Mucosa of gallbladder (tissue), 1 donor: ENCODE measurements around the gene SMIM36. TPM values are rescaled to one million over a fixed set of nuclear protein-coding genes. Genes with fewer than 3 reads are reported as not detected.
"Not testable (repeated sequence)": the region's sequence is repeated elsewhere in the genome, so short reads cannot be mapped to it uniquely, and the experiment has no call there.

Experiments used
- DNase-seq: peaks from one replicate; pipeline ENCODE4 v3.0.0-alpha.2; 2020; ENCODE audit warnings: low spot score
- total RNA-seq: library from RNA; stranded (reverse); gene quantifications from one replicate; pipeline ENCODE4 v1.2.1, GENCODE V29; 2021
- donor health status: DM: no; HTN: no; CAD: no.

The SMIM36 gene
- total RNA-seq, 1 donor from 2014 or later: not detected

- peak; percentile 51 for DNase-seq
Observed at GRCh38 chr17:55433629-55434422, 77.4 kb downstream of the SMIM36 start.

DNA sequence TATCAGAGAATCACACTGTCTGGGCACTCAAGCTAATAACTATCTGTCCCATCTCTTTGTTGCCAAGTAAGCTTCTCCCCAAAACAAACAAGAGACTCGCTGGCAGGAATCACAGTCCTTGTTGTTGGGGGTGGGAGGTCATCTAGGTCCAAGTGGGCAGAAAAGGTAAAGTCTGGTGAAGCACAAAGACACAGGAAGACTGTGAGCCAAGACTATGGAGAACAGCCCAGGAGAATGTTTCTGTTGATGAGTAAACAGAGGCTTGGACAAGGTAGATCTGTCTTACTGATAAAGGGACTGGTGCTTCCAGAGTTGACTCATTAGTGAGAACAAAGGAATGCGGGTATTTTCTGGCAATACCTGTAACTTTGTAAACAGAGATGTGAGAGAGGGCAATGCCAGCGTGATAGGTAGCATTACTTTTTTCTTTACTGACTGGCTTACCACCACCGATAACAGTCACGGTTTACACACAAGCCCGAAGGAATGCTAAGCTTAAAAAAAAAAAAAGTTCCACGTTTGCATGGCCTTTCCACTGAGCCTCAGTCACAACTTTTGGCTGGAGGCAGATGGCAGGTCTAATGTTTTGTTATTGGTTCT lies 78.1 kb downstream of the SMIM36 start:
- peak; percentile 67 for DNase-seq

GRCh38 chr17:55432358-55433028 lies 78.8 kb downstream of the SMIM36 start:
- no peak for DNase-seq

DNA sequence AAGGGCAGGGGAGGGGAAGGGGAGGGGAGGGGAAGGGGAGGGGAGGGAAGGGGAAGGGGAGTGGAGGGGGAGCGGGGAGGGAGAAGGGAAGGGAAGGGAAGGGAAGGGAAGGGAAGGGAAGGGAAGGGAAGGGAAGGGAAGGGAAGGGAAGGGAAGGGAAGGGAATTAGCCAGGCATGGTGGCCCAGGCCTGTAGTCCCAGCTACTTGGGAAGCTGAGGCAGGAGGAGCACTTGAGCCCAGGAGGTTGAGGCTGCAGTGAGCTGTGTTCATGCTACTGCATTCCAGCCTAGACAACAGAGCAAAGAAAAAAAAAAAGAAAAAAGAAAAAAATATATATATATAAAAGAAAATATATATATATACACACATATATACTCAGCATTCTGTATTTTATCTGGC lies 79.3 kb downstream of the SMIM36 start:
- not testable (repeated sequence) for DNase-seq

DNA sequence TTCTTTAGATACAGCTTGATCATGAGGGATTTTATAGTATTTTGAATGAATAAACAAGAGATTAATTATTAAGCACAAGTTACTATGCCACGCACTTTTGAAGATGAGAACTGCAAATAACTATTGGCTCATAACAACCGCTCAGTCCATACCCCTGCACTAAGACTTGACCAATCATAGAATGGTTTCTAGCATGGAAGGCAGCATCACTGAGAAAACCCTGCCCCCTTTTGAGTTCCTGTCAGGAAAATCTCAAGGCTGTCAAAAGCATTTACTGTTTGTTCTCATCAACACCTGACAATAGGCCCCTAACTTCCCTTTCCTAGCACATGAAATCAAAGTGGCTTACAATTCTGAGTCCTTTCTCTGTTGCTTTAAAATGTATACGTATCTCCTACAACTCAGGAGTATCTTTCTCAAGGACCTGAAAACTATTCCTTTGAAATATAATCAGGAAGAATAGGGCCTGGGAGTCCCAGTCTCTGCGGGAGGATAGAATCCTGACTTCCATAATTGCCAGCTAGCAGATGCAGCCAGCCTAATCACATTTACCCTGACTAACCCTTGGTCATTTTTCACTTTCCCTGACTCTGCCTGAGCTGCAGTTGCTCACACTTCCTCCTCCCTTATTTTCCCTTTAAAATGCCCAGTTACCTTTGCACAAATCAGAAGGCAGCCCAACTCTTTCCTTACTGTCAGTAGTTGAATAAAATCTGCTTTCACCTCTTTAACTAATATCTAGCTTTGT lies 80.5 kb downstream of the SMIM36 start:
- DNase-seq: no peak

DNA sequence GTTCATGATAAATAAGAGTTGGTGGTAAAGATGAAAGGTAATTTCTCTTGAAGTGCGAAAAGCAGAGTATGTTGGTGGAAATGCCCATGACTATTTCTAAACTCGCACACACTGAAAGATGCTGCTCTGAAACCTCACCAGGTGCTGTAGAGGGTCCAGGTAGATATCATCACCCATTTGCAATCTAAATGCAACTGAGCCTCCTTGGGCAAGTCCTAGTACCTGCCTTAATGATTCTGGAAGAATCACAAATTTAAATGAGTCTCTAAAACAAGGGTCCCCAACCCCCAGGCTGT lies 83.7 kb downstream of the SMIM36 start:
- no peak for DNase-seq

- DNase-seq: no peak
Observed at GRCh38 chr17:55426851-55427586, 84.2 kb downstream of the SMIM36 start.

GRCh38 chr17:55424893-55425540 lies 86.2 kb downstream of the SMIM36 start:
- no peak for DNase-seq

DNA sequence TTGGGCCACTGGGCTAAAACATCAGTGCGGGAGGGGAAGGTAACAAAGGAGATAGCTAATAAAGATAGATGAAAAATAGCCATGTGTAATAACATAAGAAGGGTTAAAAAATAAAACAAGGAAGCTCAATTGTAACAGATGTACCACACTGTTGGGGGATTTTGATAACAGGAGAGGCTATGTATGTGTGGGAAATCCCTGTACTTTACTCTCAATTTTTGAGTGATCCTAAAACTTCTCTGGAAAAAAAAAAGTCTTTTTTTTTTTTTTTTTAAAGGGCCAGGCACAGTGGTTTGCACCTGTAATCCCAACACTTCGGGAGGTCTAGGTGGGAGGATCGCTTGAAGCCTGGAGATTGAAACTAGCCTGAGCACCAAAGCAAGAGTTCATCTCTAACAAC lies 87.7 kb downstream of the SMIM36 start:
- DNase-seq: no peak

- DNase-seq: not testable (repeated sequence)
Observed at GRCh38 chr17:55422828-55423164, 88.5 kb downstream of the SMIM36 start.

DNA sequence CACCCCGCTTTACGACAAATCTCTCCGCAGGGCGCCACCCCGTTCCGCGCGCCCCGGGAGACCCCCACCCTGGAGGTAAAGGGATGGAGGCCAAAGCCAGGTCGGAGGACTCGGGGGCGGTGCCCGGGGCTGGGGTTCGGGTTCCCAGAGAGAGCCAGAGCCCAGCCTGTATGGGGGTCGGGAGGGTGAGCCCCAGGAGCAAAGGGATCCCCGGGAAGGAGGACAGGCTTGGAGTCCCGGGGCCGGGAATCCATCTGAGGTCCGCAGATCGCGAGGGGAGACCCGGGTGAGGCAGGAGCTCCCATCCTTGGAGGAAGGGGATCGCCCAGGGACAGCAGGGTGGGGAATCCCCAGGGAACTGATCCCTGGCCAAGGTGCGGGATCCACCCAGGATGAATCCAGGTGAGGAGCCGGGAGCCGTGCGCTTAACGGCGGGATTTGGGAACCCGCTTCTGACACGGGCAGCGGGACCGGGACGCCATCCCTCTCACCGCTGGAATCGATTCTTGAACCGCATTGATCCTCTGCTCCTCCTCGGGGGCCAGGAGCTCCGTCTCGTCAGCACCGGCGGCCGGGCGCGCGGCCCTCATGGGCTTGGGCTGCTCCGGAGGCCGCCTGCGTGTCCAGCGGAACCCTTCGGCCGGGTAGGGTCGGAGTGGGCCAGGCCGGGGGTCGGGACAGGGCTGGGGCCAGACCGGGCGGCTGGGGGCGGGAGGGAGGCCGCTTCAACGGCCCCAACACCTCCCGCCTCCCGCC lies 89.9 kb downstream of the SMIM36 start, which contains the start of gene MMD:
Gene MMD (minus strand): TSS at position 657 of the 756 bp plus-strand sequence. CDS start 140 bp downstream, at position 517.
- no peak for DNase-seq

GRCh38 chr17:55420776-55421178 lies 90.5 kb downstream of the SMIM36 start:
- DNase-seq: peak; percentile 33

- DNase-seq: no peak
Observed at GRCh38 chr17:55420067-55420775, 91.0 kb downstream of the SMIM36 start.

GRCh38 chr17:55418369-55419268 lies 92.6 kb downstream of the SMIM36 start:
- DNase-seq: no peak

DNA sequence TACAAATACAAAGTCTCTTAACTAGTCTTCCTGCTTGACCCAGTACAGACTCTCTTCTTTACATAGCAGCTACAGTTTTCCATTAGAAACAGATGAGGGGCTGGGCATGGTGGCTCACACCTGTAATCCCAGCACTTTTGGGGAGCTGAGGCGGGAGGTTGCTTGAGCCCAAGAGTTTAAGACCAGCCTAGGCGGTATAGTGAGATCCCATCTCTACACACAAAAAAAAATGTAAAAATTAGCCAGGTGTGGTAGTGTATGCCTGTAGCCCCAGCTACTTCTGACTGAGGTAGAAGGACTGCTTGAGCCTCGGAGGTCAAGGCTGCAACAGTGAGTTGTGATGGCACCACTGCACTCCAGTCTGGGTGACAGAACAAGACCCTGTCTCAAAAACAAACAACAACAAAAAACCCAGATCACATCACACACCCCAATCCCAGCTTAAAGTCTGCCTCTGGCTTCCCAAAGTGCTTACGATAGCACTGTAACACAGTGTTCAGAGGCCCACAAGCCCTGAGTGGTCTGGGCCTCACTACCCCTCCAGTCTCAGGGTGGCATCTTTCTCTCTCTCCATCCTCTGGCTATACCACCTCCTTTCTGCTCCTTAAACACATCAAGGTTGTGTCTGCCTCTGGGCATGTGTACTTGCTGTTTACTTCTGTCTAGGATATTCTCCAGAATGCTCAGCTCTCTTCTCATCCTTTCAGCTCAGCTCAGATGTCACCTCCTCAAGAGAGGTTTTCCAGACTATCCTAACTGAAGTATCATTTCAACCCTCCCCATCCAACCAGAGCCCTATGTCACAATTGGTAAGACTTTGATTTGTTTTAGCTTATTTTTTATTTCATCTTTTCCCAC lies 93.6 kb downstream of the SMIM36 start:
- no peak for DNase-seq

- DNase-seq: no peak
Observed at GRCh38 chr17:55416470-55417052, 94.7 kb downstream of the SMIM36 start.

- DNase-seq: no peak
Observed at GRCh38 chr17:55416000-55416399, 95.3 kb downstream of the SMIM36 start.
